Ovary (tissue), 9 donors: Measurements from ENCODE around the gene ST6GALNAC3. TPM values are rescaled to one million over a fixed set of nuclear protein-coding genes. Genes with fewer than 3 reads are reported as not detected.
"Not testable (repeated sequence)": the region's sequence is repeated elsewhere in the genome, so short reads cannot be mapped to it uniquely, and the experiment has no call there.

ENCODE experiments used
- DNase-seq, 5 donors: peaks; one replicate each; pipeline ENCODE4 v3.0.0-alpha.2; 2019 to 2020
- H3K27ac ChIP-seq, 2 donors: fragments of 200-600 bp; one replicate each; pipeline versions ENCODE4 v1.5.1 to v1.8.0; 2019 to 2022
- H3K27me3 ChIP-seq: fragments of 200-600 bp; one replicate; pipeline ENCODE4 v1.8.0; 2022
- H3K36me3 ChIP-seq: fragments of 200-600 bp; sonication (generic); one replicate; pipeline ENCODE4 v1.5.1; 2019
- H3K4me1 ChIP-seq: one replicate; pipeline ENCODE4 v1.8.1; 2013; ENCODE audit warnings: mild to moderate bottlenecking, moderate library complexity; ENCODE audit not compliant: insufficient read depth
- H3K4me3 ChIP-seq: fragments of 200-600 bp; sonication (generic); one replicate; pipeline ENCODE4 v1.5.1; 2017
- H3K9me3 ChIP-seq, 2 donors: fragments of 200-600 bp in 1 of 2; sonication (generic) in 1 of 2; one replicate each; pipeline versions ENCODE4 v1.5.1 to v1.8.1; 2013 to 2019; ENCODE audit warnings: mild to moderate bottlenecking in 1 of 2, moderate library complexity in 1 of 2
- EP300 ChIP-seq: sonication (generic); formaldehyde crosslinking; IDR thresholded peaks from one replicate; pipeline ENCODE4 v1.6.1; 2017; ENCODE audit warnings: antibody characterized with exemption
- POLR2A ChIP-seq: fragments of 450-650 bp; IDR thresholded peaks from one replicate; pipeline ENCODE4 v1.6.1; 2017; ENCODE audit warnings: antibody characterized with exemption, mild to moderate bottlenecking, moderate library complexity
- WGBS, 3 donors: extraction: QIAGEN DNeasy Blood & Tissue Kit in 1 of 3; methylation state at CpG; one replicate each; pipeline versions ENCODE4 v1.1.5 to v1.1.7; 2013 to 2017; 5-methylcytosine and 5-hydroxymethylcytosine counted together
- intact Hi-C, 4 donors: fragments of 100-400 bp; cut with DNase I; formaldehyde crosslinking; loops; one replicate each; pipeline versions ENCODE4 v1.11.0 to v1.15.1; 2022 to 2023
- polyA plus RNA-seq, 2 donors: library from polyadenylated mRNA; stranded (reverse); fragments of 200-250 nt in 1 of 2; fragments of 350-450 nt in 1 of 2; fragmentation: Illumina TruSeq in 1 of 2; extraction: RNeasy Lipid Tissue Mini Kit (QIAGEN cat#74804) in 1 of 2; gene quantifications; one replicate each; pipeline ENCODE4 v1.2.3, GENCODE V29; 2013 to 2014
- total RNA-seq, 7 donors: library from RNA; depleted of rRNA in 2 of 7; stranded (reverse); fragments of >200 nt in 2 of 7; fragmentation: NEBNext Ultra II Directional in 3 of 7; extraction: Animal tissue kit (Norgen Biotek cat#: 25700) in 3 of 7; gene quantifications; one replicate each; pipeline versions ENCODE4 v1.1.0 to v1.2.4, GENCODE V29; 2016 to 2023
- TF ChIP-seq, protein P1 (sequence below), 3 donors: fragments of 450-650 bp in 2 of 3; fragments of 200-600 bp in 1 of 3; IDR thresholded peaks; one replicate each; pipeline versions ENCODE4 v1.5.1 to v1.8.0; 2016 to 2022; ENCODE audit warnings: antibody characterized with exemption in 3 of 3, mild to moderate bottlenecking in 1 of 3
- donor health status: DM: no; HTN: no; CAD: no; lungs with moderate emphysema.
- donor health status: DM: no; HTN: no; CAD: no.
- donor health status: Bipolar disorder and iron deficiency.
- donor health status: DM: yes; HTN: yes; CAD: no.
- donor health status: DM: no; HTN: no; CAD: no.
- donor health status: DM: yes; HTN: yes; CAD: no.

The ST6GALNAC3 gene
- total and polyA plus RNA-seq, 9 donors: 1.9 to 6.7 (median 4.0) TPM

DNA sequence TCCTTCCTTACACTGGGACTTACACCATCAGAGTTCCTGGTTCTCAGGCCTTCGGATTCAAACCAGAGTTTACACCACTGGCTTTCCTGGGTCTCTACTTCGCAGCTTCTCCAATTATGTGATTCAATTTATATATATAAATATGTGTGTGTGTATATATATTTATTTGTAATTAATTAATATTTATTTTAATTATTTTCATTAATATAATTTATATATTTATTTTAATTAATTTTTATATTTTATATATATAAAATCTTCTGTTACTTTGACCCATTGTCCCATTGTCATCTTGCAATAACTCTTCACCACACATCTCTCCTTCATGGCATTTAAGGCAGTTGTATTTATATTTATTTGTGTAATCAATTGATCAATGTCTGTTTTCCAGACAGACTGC lies 28.4 kb upstream of the ST6GALNAC3 start:
- H3K27me3 ChIP-seq: no peaks in the 10 kb centered on the region
- intact Hi-C loops: no loop called here

DNA sequence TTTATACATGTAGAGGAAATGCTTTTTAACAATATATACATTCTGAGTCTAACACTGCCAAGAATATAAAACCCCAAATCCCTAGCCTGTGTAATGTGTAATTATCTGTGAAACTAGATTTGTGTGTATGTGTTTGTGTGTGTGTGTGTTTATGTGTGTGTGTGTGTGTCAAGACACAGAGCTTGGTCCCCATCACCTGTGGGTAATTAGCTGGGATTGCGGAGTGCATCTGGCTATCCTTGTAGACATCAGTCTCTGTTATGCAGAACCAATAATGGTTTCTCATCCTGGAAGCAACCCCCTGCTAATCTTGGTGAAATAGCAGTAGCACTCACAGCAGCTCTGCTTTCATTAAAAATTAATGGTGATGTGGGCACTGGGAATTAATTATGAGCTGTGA lies 26.3 kb upstream of the ST6GALNAC3 start:
- no peaks in the 10 kb centered on the region for H3K36me3 ChIP-seq
- H3K9me3 ChIP-seq: no peaks in the 10 kb centered on the region
- no peak overlapping the region for H3K27ac ChIP-seq
- no peaks in the 10 kb centered on the region for H3K27me3 ChIP-seq
- H3K4me1 ChIP-seq: no peaks in the 10 kb centered on the region
- intact Hi-C loops: no loop called here
- H3K4me3 ChIP-seq: no peak overlapping the region
- TF ChIP-seq EP300: no peak
- TF ChIP-seq POLR2A: no peak
- TF ChIP-seq, protein P1, sequence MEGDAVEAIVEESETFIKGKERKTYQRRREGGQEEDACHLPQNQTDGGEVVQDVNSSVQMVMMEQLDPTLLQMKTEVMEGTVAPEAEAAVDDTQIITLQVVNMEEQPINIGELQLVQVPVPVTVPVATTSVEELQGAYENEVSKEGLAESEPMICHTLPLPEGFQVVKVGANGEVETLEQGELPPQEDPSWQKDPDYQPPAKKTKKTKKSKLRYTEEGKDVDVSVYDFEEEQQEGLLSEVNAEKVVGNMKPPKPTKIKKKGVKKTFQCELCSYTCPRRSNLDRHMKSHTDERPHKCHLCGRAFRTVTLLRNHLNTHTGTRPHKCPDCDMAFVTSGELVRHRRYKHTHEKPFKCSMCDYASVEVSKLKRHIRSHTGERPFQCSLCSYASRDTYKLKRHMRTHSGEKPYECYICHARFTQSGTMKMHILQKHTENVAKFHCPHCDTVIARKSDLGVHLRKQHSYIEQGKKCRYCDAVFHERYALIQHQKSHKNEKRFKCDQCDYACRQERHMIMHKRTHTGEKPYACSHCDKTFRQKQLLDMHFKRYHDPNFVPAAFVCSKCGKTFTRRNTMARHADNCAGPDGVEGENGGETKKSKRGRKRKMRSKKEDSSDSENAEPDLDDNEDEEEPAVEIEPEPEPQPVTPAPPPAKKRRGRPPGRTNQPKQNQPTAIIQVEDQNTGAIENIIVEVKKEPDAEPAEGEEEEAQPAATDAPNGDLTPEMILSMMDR (IDR thresholded peaks at IDR 0.05): no peak
- no peak for DNase-seq
- WGBS, 3 donors: 92 to 100% (median 92%) methylated on average over 1 of the region's 1 CpG

More for the DNA sequence above, 28.4 kb upstream of the ST6GALNAC3 start:
- Histone ChIP-seq H3K27ac (no peak overlapping the region), H3K4me1 (no peaks in the 10 kb centered on the region), H3K36me3 (no peaks in the 10 kb centered on the region), H3K4me3 (no peak overlapping the region), H3K9me3 (no peaks in the 10 kb centered on the region)
- no peak for DNase-seq
- 94 to 99% (median 96%) methylated on average over 2 of the region's 2 CpGs for WGBS, 3 donors
- TF ChIP-seq EP300: no peak
- TF ChIP-seq POLR2A: no peak
- TF ChIP-seq, protein P1 (IDR thresholded peaks at IDR 0.05): no peak

DNA sequence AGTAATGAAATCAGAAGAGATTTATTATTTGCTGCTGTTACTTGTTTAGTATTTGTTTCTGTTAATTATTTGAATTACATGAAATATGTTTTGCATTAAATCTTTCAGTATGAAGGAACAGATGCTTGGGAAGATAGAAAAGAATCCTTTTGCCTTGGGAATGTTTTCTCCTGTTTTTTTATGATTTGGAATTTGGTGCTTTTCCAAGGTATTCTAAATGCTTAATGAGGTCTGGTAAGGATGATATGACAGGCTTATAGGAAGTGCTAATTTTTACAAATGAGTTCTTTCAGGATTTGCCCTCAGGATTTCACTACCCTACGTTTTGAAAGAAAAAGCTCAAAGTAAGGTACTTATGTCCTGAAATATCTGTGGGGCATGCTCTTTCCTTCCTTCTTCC lies 25.6 kb upstream of the ST6GALNAC3 start:
- H3K27me3 ChIP-seq: no peaks in the 10 kb centered on the region
- WGBS, 3 donors: 23 to 48% (median 38%) methylated on average over 1 of the region's 1 CpG
- no peak for DNase-seq
- H3K9me3 ChIP-seq: no peaks in the 10 kb centered on the region
- no peaks in the 10 kb centered on the region for H3K4me1 ChIP-seq
- H3K36me3 ChIP-seq: no peaks in the 10 kb centered on the region
- no peak overlapping the region for H3K27ac ChIP-seq
- TF ChIP-seq POLR2A: no peak
- no peak for TF ChIP-seq EP300
- TF ChIP-seq, protein P1 (IDR thresholded peaks at IDR 0.05): no peak
- H3K4me3 ChIP-seq: no peak overlapping the region
- intact Hi-C loops: no loop called here

DNA sequence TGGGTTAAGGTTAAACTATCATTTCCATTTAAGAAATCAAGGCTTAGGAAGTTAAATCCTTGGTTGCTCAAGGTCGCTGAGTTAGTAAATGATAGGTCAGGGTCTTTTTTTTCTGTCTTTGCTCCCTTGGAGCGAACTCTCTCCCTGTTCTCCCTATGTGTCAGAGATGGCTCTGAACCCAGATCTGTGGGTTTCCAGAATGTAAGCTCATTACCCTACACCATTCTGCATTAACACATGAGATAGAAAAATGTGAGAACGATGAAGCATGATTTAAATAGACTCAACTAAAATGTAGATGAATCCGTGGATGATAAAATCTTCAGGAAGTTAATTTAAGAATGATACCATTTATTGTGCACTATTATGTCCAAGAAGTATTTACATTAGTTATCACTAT lies 25.0 kb upstream of the ST6GALNAC3 start:
- no peak overlapping the region for H3K4me3 ChIP-seq
- no peaks in the 10 kb centered on the region for H3K9me3 ChIP-seq
- no peak overlapping the region for H3K27ac ChIP-seq
- WGBS, 3 donors: 67 to 71% (median 71%) methylated on average over 4 of the region's 4 CpGs
- H3K36me3 ChIP-seq: no peaks in the 10 kb centered on the region
- no peak for DNase-seq
- no peaks in the 10 kb centered on the region for H3K27me3 ChIP-seq
- intact Hi-C loops: no loop called here
- TF ChIP-seq EP300: no peak
- TF ChIP-seq, protein P1 (IDR thresholded peaks at IDR 0.05): no peak
- TF ChIP-seq POLR2A: no peak
- no peaks in the 10 kb centered on the region for H3K4me1 ChIP-seq

DNA sequence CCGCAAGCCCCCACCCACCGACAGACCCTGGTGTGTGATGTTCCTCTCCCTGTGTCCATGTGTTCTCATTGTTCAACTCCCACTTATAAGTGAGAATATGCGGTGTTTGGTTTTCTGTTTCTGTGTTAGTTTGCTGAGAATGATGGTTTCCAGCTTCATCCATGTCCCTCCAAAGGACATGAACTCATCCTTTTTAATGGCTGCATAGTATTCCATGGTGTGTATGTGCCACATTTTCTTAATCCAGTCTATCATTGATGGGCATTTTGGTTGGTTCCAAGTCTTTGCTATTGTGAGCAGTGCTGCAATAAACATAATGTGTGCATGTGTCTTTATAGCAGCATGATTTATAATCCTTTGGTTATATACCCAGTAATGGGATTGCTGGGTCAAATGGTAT lies 24.5 kb upstream of the ST6GALNAC3 start:
- 96 to 97% (median 97%) methylated on average over 3 of the region's 3 CpGs for WGBS, 3 donors
- not testable (repeated sequence) for H3K36me3 ChIP-seq, DNase-seq

More for the DNA sequence above, 24.5 kb upstream of the ST6GALNAC3 start:
- H3K27me3 ChIP-seq, H3K4me1 ChIP-seq, H3K27ac ChIP-seq, H3K9me3 ChIP-seq, intact Hi-C loops, H3K4me3 ChIP-seq: not testable (repeated sequence)
